ENCODE measurements around the gene PHACTR3.

DNA sequence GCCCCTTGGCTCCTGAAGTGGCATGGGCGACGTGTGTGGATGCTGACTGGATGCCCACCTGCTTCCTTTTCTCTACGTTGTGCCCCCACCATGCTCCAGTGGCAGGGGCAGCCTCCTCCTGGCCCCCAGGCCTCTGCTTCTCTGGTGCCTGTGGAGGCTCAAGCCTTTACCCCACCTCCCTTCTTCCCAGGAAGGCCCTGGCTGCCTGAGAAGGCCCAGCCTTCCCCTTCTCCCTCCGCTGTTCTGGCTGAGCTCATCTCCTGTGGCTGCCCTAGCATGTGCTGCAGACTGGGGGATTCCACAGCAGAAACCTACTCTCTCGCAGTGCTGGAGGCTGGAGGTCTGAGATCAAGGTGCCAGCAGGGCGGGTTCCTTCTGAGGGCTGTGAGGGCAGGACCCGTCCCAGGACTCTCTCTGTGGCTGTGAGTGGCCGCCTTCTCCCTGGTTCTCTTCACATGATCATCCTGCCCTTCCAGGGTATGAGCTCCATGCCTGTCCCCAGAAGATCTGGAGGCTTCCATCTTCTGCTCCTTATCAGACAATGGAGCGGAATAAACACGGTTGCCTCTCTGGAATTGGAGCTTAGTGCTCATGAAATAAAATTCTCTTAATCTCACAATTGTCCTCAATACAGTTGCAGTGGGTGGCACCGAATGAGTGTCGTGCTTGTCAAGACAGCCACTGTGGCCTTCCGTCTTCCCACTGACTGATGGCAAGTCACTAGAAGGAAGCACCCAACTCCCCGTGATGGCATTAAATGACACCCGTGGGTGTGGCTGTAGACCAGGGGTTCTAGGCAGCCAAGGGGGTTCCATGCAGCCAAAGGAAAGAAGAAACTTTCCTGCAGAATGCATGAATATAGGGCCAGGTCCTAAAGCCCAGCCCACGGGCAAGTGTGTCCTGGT lies 25.1 kb downstream of the PHACTR3 start:
- TF ChIP-seq POLR2AphosphoS5 (IDR thresholded peaks at IDR 0.05; ENCODE audit: insufficient read depth, low read depth, low read length) = no peak
- no peak for TF ChIP-seq POLR2A (IDR thresholded peaks at IDR 0.05; ENCODE audit: low read depth, low read length)
- TF ChIP-seq, protein P1, sequence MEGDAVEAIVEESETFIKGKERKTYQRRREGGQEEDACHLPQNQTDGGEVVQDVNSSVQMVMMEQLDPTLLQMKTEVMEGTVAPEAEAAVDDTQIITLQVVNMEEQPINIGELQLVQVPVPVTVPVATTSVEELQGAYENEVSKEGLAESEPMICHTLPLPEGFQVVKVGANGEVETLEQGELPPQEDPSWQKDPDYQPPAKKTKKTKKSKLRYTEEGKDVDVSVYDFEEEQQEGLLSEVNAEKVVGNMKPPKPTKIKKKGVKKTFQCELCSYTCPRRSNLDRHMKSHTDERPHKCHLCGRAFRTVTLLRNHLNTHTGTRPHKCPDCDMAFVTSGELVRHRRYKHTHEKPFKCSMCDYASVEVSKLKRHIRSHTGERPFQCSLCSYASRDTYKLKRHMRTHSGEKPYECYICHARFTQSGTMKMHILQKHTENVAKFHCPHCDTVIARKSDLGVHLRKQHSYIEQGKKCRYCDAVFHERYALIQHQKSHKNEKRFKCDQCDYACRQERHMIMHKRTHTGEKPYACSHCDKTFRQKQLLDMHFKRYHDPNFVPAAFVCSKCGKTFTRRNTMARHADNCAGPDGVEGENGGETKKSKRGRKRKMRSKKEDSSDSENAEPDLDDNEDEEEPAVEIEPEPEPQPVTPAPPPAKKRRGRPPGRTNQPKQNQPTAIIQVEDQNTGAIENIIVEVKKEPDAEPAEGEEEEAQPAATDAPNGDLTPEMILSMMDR (IDR thresholded peaks at IDR 0.05; ENCODE audit: extremely low read depth in 1 of 2, insufficient read depth in 1 of 2, low read depth in 1 of 2, low read length in 2 of 2) = no peak
- no peak for TF ChIP-seq EZH2 (IDR thresholded peaks at IDR 0.05; ENCODE audit: borderline replicate concordance, low read depth, low read length, severe bottlenecking)
